ENCODE measurements around the gene CD4. TPM values are rescaled to one million over a fixed set of nuclear protein-coding genes. Genes with fewer than 3 reads are reported as not detected.

The CD4 gene
- total RNA-seq, 2 experiments from 2014 or later: 206 to 211 TPM

DNA sequence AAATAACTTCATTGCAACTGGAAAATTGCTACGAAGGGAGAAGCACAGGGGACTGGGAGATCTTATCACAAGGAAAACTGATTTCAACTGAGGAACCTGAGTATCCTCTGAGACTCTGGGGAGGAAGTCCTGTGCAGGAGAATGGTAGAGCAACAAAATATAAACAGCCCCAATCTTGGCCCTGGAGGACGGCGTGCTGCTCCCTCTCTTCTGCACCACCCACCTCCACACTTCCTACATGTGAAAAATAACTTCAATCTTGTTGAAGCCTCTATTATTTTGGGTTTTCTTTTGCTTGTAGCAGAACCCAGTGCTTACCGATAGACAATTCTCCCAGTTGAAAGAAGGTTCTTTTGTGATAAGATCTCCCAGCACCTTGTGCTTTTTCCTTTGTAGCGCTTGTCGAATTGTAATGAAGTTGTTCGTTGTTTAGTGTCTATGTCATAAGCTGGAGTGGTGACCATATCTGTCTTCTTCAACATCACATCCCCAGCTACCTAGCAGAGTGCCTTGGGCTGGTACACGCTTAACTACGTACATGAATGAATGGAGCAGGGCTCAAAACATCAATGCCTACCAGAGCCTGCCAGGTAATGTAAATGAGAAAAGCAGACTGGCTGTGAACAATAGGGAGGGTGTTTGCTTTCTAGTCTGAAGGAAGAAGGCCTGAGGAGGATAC, 2.8 kb upstream of the CD4 start:
- no peaks in the 10 kb centered on the region for H3K9me3 Mint-ChIP-seq (ENCODE audit: low read depth)
- H3K4me1 Mint-ChIP-seq: peaks cover 67% of the 10 kb centered on the region
- intact Hi-C loops (cut with DNase I, micrococcal nuclease): loop anchor here (5.0 kb wide), 2 partner anchors 179 to 444 kb away; partner anchors contain the start of genes CHD4 (in 1 of the 2) and TNFRSF1A (in 1 of the 2)
- POLR2A ChIA-PET: interaction anchor here (0.8 kb wide), 1 partner anchor 10 kb away, joined by 3 read pairs; no protein-coding TSS in a partner anchor
- H3K4me3 Mint-ChIP-seq: peak overlapping the region; percentile 66
- H3K36me3 Mint-ChIP-seq (ENCODE audit: low read depth): peaks cover 14% of the 10 kb centered on the region
- CTCF ChIA-PET: interaction anchor here (0.5 to 1.7 kb wide), 13 partner anchors 8 to 206 kb away, joined by 3 to 8 read pairs (median 4); partner anchors contain the start of genes CDCA3, PTMS and USP5
- ATAC-seq (peak; percentile 14), DNase-seq (peak; percentile 42)
- peak overlapping the region; percentile 90 for H3K27ac Mint-ChIP-seq
- H3K27me3 Mint-ChIP-seq: no peaks in the 10 kb centered on the region

DNA sequence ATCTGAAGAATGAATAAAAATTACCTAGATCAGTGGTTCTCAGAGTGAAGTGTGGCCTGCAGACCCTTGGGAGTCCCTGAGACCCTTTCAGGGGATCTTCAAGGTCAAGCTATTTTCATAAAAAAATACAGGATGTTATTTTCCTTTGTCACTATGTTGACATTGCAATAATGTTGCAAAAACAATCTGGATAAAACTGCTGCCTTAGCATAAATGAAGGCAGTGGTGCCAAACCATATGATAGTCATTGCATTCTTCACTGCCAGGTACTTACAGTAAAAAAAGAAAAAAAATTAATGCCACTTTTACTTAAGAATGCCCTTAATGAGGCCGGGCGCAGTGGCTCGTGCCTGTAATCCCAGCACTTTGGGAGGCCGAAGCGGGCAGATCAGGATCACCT, 2.0 kb upstream of the CD4 start:
- peak overlapping the region; percentile 66 for H3K4me3 Mint-ChIP-seq
- intact Hi-C loops (cut with DNase I, micrococcal nuclease): loop anchor here (5.0 kb wide), 2 partner anchors 180 to 445 kb away; partner anchors contain the start of genes CHD4 (in 1 of the 2) and TNFRSF1A (in 1 of the 2)
- H3K4me1 Mint-ChIP-seq: peaks cover 66% of the 10 kb centered on the region
- H3K27me3 Mint-ChIP-seq: no peaks in the 10 kb centered on the region
- H3K36me3 Mint-ChIP-seq (ENCODE audit: low read depth): peaks cover 21% of the 10 kb centered on the region
- H3K9me3 Mint-ChIP-seq (ENCODE audit: low read depth): no peaks in the 10 kb centered on the region
- POLR2A ChIA-PET: no interaction called here
- DNase-seq: no peak
- peak overlapping the region; percentile 90 for H3K27ac Mint-ChIP-seq
- CTCF ChIA-PET: interaction anchor here (0.5 to 1.7 kb wide), 13 partner anchors 9 to 207 kb away, joined by 3 to 8 read pairs (median 4); partner anchors contain the start of genes CDCA3, PTMS and USP5
- no peak for ATAC-seq

DNA sequence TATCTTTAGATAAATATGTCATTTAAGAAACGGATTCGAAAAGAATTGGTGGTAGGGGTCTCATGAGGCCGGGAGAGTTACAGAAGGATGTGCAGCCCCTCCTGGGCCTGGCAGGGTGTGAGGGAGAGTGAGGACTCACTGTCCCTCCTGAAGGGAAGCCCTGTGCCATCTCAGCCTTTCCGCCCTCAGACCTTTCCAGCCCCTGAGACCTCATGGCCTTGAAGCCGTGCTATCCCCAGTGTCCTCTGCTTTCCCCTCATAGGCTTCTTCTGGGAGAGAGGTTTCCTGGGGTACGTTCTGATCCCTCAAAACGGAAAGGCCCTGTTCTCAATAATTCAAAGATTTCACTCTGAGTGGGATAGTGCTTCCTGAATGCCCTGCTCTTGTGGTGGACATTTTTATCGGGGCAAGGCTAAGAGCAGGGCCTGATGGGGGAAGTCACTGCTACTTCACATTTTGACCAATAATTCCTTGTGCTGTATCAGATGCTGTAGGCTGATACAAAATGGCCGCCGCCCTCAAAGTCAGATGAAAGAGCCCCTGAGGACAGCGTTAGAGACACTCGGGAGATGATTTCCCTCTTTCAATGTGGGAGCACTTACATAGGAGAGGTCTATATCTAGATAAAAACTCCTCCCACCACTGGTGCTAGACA, 1.3 kb downstream of the CD4 start:
- Mint-ChIP-seq H3K4me3 (peak overlapping the region; percentile 89), H3K27ac (peak overlapping the region; percentile 93), H3K4me1 (peaks cover 54% of the 10 kb centered on the region), H3K36me3 (ENCODE audit: low read depth) (peaks cover 40% of the 10 kb centered on the region), H3K27me3 (no peaks in the 10 kb centered on the region), H3K9me3 (ENCODE audit: low read depth) (no peaks in the 10 kb centered on the region)
- ChIA-PET CTCF (interaction anchor here (0.5 to 3.4 kb wide), 7 partner anchors 10 to 138 kb away, joined by 3 to 37 read pairs (median 4); partner anchors contain the start of genes COPS7A and MLF2), POLR2A (interaction anchor here (1.9 kb wide), 1 partner anchor 10 kb away, joined by 14 read pairs; no protein-coding TSS in a partner anchor)
- peak; percentile 77 for DNase-seq
- intact Hi-C loops (cut with DNase I, micrococcal nuclease): loop anchor here (1.0 to 5.0 kb wide), 4 partner anchors 18 to 38 kb away; partner anchors contain the start of genes MLF2 (in 2 of the 2), LAG3 (in 1 of the 2) and P3H3 (in 1 of the 2)
- ATAC-seq: peak; percentile 46

GRCh38 chr12:6791931-6792520, 2.7 kb downstream of the CD4 start:
- Mint-ChIP-seq H3K27ac (peak overlapping the region; percentile 93), H3K9me3 (ENCODE audit: low read depth) (no peaks in the 10 kb centered on the region), H3K4me1 (peaks cover 54% of the 10 kb centered on the region), H3K4me3 (peak overlapping the region; percentile 89), H3K36me3 (ENCODE audit: low read depth) (peaks cover 47% of the 10 kb centered on the region), H3K27me3 (no peaks in the 10 kb centered on the region)
- ChIA-PET CTCF (interaction anchor here (0.6 to 3.4 kb wide), 14 partner anchors 11 to 623 kb away, joined by 3 to 29 read pairs (median 3); partner anchors contain the start of genes MLF2 and PTMS), POLR2A (interaction anchor here (0.9 to 1.6 kb wide), 7 partner anchors 11 to 258 kb away, joined by 3 to 7 read pairs (median 5); partner anchors contain the start of genes C12orf57, COPS7A, GAPDH and LAG3)
- DNase-seq (peak; percentile 42), ATAC-seq (no peak)
- intact Hi-C loops (cut with DNase I, micrococcal nuclease): loop anchor here in 1 of 2 experiments (2.0 to 5.0 kb wide), 3 partner anchors 19 to 40 kb away; partner anchors contain the start of genes LAG3, MLF2 and P3H3

- H3K27ac Mint-ChIP-seq: peak overlapping the region; percentile 93
- intact Hi-C loops (cut with DNase I, micrococcal nuclease): loop anchor here in 1 of 2 experiments (5.0 kb wide), 2 partner anchors 35 to 40 kb away; partner anchors contain the start of genes MLF2 and P3H3
- peaks cover 52% of the 10 kb centered on the region for H3K36me3 Mint-ChIP-seq (ENCODE audit: low read depth)
- peak; percentile 52 for DNase-seq
- ATAC-seq: peak; percentile 20
- H3K9me3 Mint-ChIP-seq (ENCODE audit: low read depth): no peaks in the 10 kb centered on the region
- ChIA-PET POLR2A (interaction anchor here (0.6 to 1.6 kb wide), 9 partner anchors 10 to 304 kb away, joined by 3 to 7 read pairs (median 4); partner anchors contain the start of genes C12orf57, COPS7A, GAPDH and LAG3), CTCF (interaction anchor here (0.5 to 3.4 kb wide), 17 partner anchors 10 to 623 kb away, joined by 3 to 29 read pairs (median 3); partner anchors contain the start of genes CDCA3, MLF2 and PTMS)
- H3K4me1 Mint-ChIP-seq: peaks cover 56% of the 10 kb centered on the region
- peak overlapping the region; percentile 89 for H3K4me3 Mint-ChIP-seq
- no peaks in the 10 kb centered on the region for H3K27me3 Mint-ChIP-seq
Measured at GRCh38 chr12:6792522-6793201, 3.3 kb downstream of the CD4 start.

GRCh38 chr12:6795088-6795487, 5.8 kb downstream of the CD4 start:
- H3K9me3 Mint-ChIP-seq (ENCODE audit: low read depth): no peaks in the 10 kb centered on the region
- no peak for DNase-seq
- no peaks in the 10 kb centered on the region for H3K27me3 Mint-ChIP-seq
- intact Hi-C loops (cut with DNase I, micrococcal nuclease): no loop called here
- ChIA-PET CTCF (interaction anchor here (1.3 to 1.6 kb wide), 2 partner anchors 40 to 57 kb away, joined by 3 read pairs; no protein-coding TSS in a partner anchor), POLR2A (no interaction called here)
- H3K27ac Mint-ChIP-seq: no peak overlapping the region
- no peak overlapping the region for H3K4me3 Mint-ChIP-seq
- peaks cover 66% of the 10 kb centered on the region for H3K36me3 Mint-ChIP-seq (ENCODE audit: low read depth)
- peaks cover 60% of the 10 kb centered on the region for H3K4me1 Mint-ChIP-seq
- no peak for ATAC-seq

GRCh38 chr12:6796576-6796975, 7.2 kb downstream of the CD4 start:
- H3K36me3 Mint-ChIP-seq (ENCODE audit: low read depth): peaks cover 58% of the 10 kb centered on the region
- H3K4me3 Mint-ChIP-seq: no peak overlapping the region
- no peak overlapping the region for H3K27ac Mint-ChIP-seq
- H3K9me3 Mint-ChIP-seq (ENCODE audit: low read depth): no peaks in the 10 kb centered on the region
- ATAC-seq: no peak
- H3K27me3 Mint-ChIP-seq: no peaks in the 10 kb centered on the region
- ChIA-PET CTCF (interaction anchor here (0.6 to 1.6 kb wide), 6 partner anchors 30 to 59 kb away, joined by 3 to 5 read pairs (median 3); partner anchors contain the start of genes MLF2 and PTMS), POLR2A (interaction anchor here (1.0 kb wide), 1 partner anchor 10 kb away, joined by 3 read pairs; no protein-coding TSS in a partner anchor)
- DNase-seq: no peak
- H3K4me1 Mint-ChIP-seq: peaks cover 60% of the 10 kb centered on the region
- intact Hi-C loops (cut with DNase I, micrococcal nuclease): no loop called here

DNA sequence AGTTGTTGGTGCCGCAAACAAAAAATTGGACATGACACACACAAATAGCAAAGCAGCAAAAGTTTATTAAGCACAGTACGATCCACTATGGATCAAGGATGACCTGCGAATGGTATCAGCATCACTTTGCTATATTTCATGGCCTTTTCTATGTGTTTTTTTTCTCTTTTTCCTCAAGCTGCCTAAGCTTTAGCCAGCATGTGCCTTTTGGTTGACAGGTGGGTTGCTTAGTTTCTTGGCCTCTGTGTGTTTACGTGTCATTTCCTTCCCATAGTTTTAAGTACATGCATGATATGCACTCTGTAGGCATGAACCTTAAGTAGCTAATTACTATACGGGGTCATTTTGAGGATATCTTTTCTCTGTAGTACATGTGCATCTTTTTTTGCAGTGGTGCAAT, 9.8 kb downstream of the CD4 start:
- intact Hi-C loops (cut with DNase I, micrococcal nuclease): no loop called here
- no peak overlapping the region for H3K27ac Mint-ChIP-seq
- DNase-seq (no peak), ATAC-seq (no peak)
- POLR2A ChIA-PET: no interaction called here
- H3K27me3 Mint-ChIP-seq: no peaks in the 10 kb centered on the region
- H3K36me3 Mint-ChIP-seq (ENCODE audit: low read depth): peaks cover 58% of the 10 kb centered on the region
- peaks cover 44% of the 10 kb centered on the region for H3K4me1 Mint-ChIP-seq
- H3K4me3 Mint-ChIP-seq: no peak overlapping the region
- CTCF ChIA-PET: interaction anchor here (1.1 kb wide), 1 partner anchor 9 kb away, joined by 4 read pairs; no protein-coding TSS in a partner anchor
- H3K9me3 Mint-ChIP-seq (ENCODE audit: low read depth): no peaks in the 10 kb centered on the region

GRCh38 chr12:6807170-6807569, 17.8 kb downstream of the CD4 start:
- H3K9me3 Mint-ChIP-seq (ENCODE audit: low read depth): no peaks in the 10 kb centered on the region
- intact Hi-C loops (cut with DNase I, micrococcal nuclease): no loop called here
- POLR2A ChIA-PET: no interaction called here
- CTCF ChIA-PET: interaction anchor here (2.0 kb wide), 1 partner anchor 18 kb away, joined by 6 read pairs; no protein-coding TSS in a partner anchor
- H3K36me3 Mint-ChIP-seq (ENCODE audit: low read depth): peaks cover 42% of the 10 kb centered on the region
- peaks cover 21% of the 10 kb centered on the region for H3K4me1 Mint-ChIP-seq
- no peak overlapping the region for H3K27ac Mint-ChIP-seq
- ATAC-seq (no peak), DNase-seq (no peak)
- no peak overlapping the region for H3K4me3 Mint-ChIP-seq
- H3K27me3 Mint-ChIP-seq: no peaks in the 10 kb centered on the region

DNA sequence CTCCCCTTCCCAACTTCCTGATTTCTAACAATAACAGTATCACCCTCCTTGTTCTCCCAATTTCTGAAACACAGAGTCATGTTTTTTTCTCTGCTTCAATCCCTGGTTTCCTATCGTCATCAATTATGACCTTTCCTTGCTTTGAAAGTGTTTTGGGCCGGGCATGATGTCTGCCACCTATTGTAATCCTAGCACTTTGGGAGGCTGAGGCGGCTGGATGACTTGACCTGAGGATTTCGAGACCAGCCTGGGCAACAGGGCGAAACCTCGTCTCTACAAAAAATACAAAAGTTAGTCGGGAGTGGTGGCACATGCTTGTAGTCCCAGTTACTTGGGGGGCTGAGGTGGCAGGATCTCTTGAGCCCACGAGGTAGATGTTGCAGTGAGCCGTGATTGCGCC, 19.7 kb downstream of the CD4 start:
- Mint-ChIP-seq H3K36me3 (ENCODE audit: low read depth) (peaks cover 37% of the 10 kb centered on the region), H3K27ac (no peak overlapping the region), H3K9me3 (ENCODE audit: low read depth) (no peaks in the 10 kb centered on the region), H3K4me3 (no peak overlapping the region), H3K27me3 (no peaks in the 10 kb centered on the region), H3K4me1 (peaks cover 21% of the 10 kb centered on the region)
- intact Hi-C loops (cut with DNase I, micrococcal nuclease): no loop called here
- ChIA-PET POLR2A (interaction anchor here (1.0 kb wide), 1 partner anchor 25 kb away, joined by 3 read pairs; no protein-coding TSS in a partner anchor), CTCF (interaction anchor here (0.7 to 2.0 kb wide), 7 partner anchors 9 to 188 kb away, joined by 3 to 6 read pairs (median 4); partner anchors contain the start of genes GPR162 and MLF2)
- DNase-seq (no peak), ATAC-seq (no peak)
